IMR-90 (cell line): Measurements from ENCODE around the gene CDH2. TPM values are rescaled to one million over a fixed set of nuclear protein-coding genes. Genes with fewer than 3 reads are reported as not detected.
A peak's percentile ranks its signal among the peaks of the same experiment; 100 is the strongest.

Experiments used
- ATAC-seq: fragments of 200-7000 bp; cut with Tn5 transposase; 2 replicates; pipeline ENCODE4 v1.9.1; 2020; ENCODE audit warnings: low read depth, mild to moderate bottlenecking, moderate library complexity
- BruUV-seq: library from RNA; stranded (reverse); fragments of 400-500 nt; replicated peaks from 2 replicates; lab custom pipeline; 2021; lab: Mats Ljungman, UMichigan
- CTCF ChIA-PET: fragments of 300-600 bp; formaldehyde crosslinking; extraction: SDS; loops from one replicate; lab custom pipeline; 2021; ENCODE audit warnings: antibody characterized with exemption; lab: Yijun Ruan, JAX
- POLR2A ChIA-PET: fragments of 300-600 bp; sonication (Branson Sonifier 250); formaldehyde crosslinking; loops from one replicate; lab custom pipeline; 2022; ENCODE audit warnings: antibody characterized with exemption; ENCODE audit not compliant: unreplicated experiment; lab: Charles Lee
- DNase-seq: peaks from one replicate; pipeline ENCODE4 v3.0.0; 2013
- H2AFZ ChIP-seq: replicated peaks from 2 replicates; pipeline ENCODE3; 2013; ENCODE audit warnings: low read length, mild to moderate bottlenecking; ENCODE audit not compliant: poor library complexity
- H2AK5ac ChIP-seq: 2 replicates; pipeline ENCODE4 v1.6.1; 2013; ENCODE audit warnings: low read depth, low read length, inconsistent platforms
- H2AK9ac ChIP-seq: replicated peaks from 2 replicates; pipeline ENCODE3; 2013; ENCODE audit warnings: mild to moderate bottlenecking, low read depth, low read length, moderate library complexity; ENCODE audit not compliant: poor library complexity
- H2BK120ac ChIP-seq: 2 replicates; pipeline ENCODE4 v1.6.1; 2013; ENCODE audit warnings: low read depth, low read length, inconsistent platforms
- H2BK15ac ChIP-seq: 3 replicates; pipeline ENCODE4 v1.6.1; 2013; ENCODE audit warnings: low read depth, low read length, inconsistent platforms
- H2BK20ac ChIP-seq: 2 replicates; pipeline ENCODE4 v1.6.1; 2013; ENCODE audit warnings: low read depth, mild to moderate bottlenecking, inconsistent platforms, low read length, moderate library complexity
- H2BK5ac ChIP-seq: 2 replicates; pipeline ENCODE4 v1.6.1; 2013; ENCODE audit warnings: mild to moderate bottlenecking, low read depth, low read length, inconsistent platforms; ENCODE audit not compliant: poor library complexity, severe bottlenecking
- H3K14ac ChIP-seq: replicated peaks from 2 replicates; pipeline ENCODE4 v1.6.1; 2013; ENCODE audit warnings: low read depth, low read length, inconsistent platforms
- H3K18ac ChIP-seq: 2 replicates; pipeline ENCODE4 v1.6.1; 2013; ENCODE audit warnings: low read depth, low read length, control low read depth
- H3K23ac ChIP-seq: 2 replicates; pipeline ENCODE4 v1.6.1; 2013; ENCODE audit warnings: low read depth, low read length, inconsistent platforms
- H3K27ac ChIP-seq: 2 replicates; pipeline ENCODE4 v1.5.1; 2013; ENCODE audit warnings: mild to moderate bottlenecking, control low read depth, low read length; ENCODE audit not compliant: insufficient read depth
- H3K27me3 ChIP-seq: 2 replicates; pipeline ENCODE4 v1.6.1; 2013; ENCODE audit warnings: low read length; ENCODE audit not compliant: control insufficient read depth, insufficient read depth
- H3K36me3 ChIP-seq: 2 replicates; pipeline ENCODE4 v1.6.1; 2013; ENCODE audit warnings: low read length, mixed read lengths; ENCODE audit not compliant: control insufficient read depth, insufficient read depth
- H3K4ac ChIP-seq: 2 replicates; pipeline ENCODE4 v1.6.1; 2013; ENCODE audit warnings: low read depth, low read length, inconsistent platforms
- H3K4me1 ChIP-seq: 2 replicates; pipeline ENCODE4 v1.6.1; 2013; ENCODE audit warnings: low read length, mixed read lengths; ENCODE audit not compliant: control insufficient read depth, insufficient read depth
- H3K4me2 ChIP-seq: 2 replicates; pipeline ENCODE4 v1.6.1; 2013; ENCODE audit warnings: low read depth, mild to moderate bottlenecking, control low read depth, low read length, moderate library complexity
- H3K4me3 ChIP-seq: 2 replicates; pipeline ENCODE4 v1.5.1; 2013; ENCODE audit warnings: low read depth, mild to moderate bottlenecking, control low read depth, low read length, moderate library complexity; ENCODE audit not compliant: insufficient read depth
- H3K56ac ChIP-seq: 2 replicates; pipeline ENCODE4 v1.6.1; 2013; ENCODE audit warnings: low read length, inconsistent platforms; ENCODE audit not compliant: insufficient read depth; ENCODE audit errors: extremely low read depth
- H3K79me1 ChIP-seq, 2 experiments: 2 replicates each; pipeline ENCODE4 v1.6.1; 2013; ENCODE audit warnings: low read length in 2 of 2, inconsistent platforms in 1 of 2, low read depth in 1 of 2
- H3K9ac ChIP-seq: 2 replicates; pipeline ENCODE4 v1.6.1; 2013; ENCODE audit warnings: low read depth, low read length, control low read depth
- H3K9me1 ChIP-seq: 2 replicates; pipeline ENCODE4 v1.6.1; 2013; ENCODE audit warnings: low read length, inconsistent platforms; ENCODE audit not compliant: insufficient read depth
- H3K9me3 ChIP-seq: 2 replicates; pipeline ENCODE4 v1.6.1; 2013; ENCODE audit warnings: low read length; ENCODE audit not compliant: control insufficient read depth, insufficient read depth
- H4K20me1 ChIP-seq: 2 replicates; pipeline ENCODE4 v1.6.1; 2013; ENCODE audit warnings: low read length, inconsistent platforms; ENCODE audit not compliant: insufficient read depth
- H4K5ac ChIP-seq: 2 replicates; pipeline ENCODE4 v1.6.1; 2013; ENCODE audit warnings: mild to moderate bottlenecking, low read depth, low read length, control low read depth
- H4K8ac ChIP-seq, 2 experiments: 2 replicates each; pipeline ENCODE4 v1.6.1; 2013; ENCODE audit warnings: low read depth in 2 of 2, low read length in 2 of 2, control low read depth in 1 of 2, inconsistent platforms in 1 of 2
- H4K91ac ChIP-seq: 2 replicates; pipeline ENCODE4 v1.6.1; 2013; ENCODE audit warnings: low read depth, low read length, inconsistent platforms; ENCODE audit not compliant: insufficient read depth
- CEBPB ChIP-seq: IDR thresholded peaks from 2 replicates; pipeline ENCODE4 v1.6.1; 2012; ENCODE audit warnings: low read depth, low read length, improper control_type of control experiment
- CHD1 ChIP-seq: IDR thresholded peaks from 2 replicates; pipeline ENCODE4 v1.6.1; 2012; ENCODE audit warnings: low read depth, low read length, improper control_type of control experiment
- ELK1 ChIP-seq: fragments of 150-350 bp; IDR thresholded peaks from 2 replicates; pipeline ENCODE4 v1.6.1; 2016; ENCODE audit warnings: low read depth, mild to moderate bottlenecking, low read length, moderate library complexity, borderline replicate concordance
- MAFK ChIP-seq: IDR thresholded peaks from 2 replicates; pipeline ENCODE4 v1.6.1; 2012; ENCODE audit warnings: low read depth, low read length, improper control_type of control experiment
- MAZ ChIP-seq: IDR thresholded peaks from 2 replicates; pipeline ENCODE4 v1.6.1; 2012; ENCODE audit warnings: low read depth, mild to moderate bottlenecking, low read length, improper control_type of control experiment, moderate library complexity, borderline replicate concordance
- MXI1 ChIP-seq: IDR thresholded peaks from 2 replicates; pipeline ENCODE4 v1.6.1; 2012; ENCODE audit warnings: low read depth, mild to moderate bottlenecking, low read length, moderate library complexity, borderline replicate concordance
- NFE2L2 ChIP-seq: fragments of 150-350 bp; IDR thresholded peaks from 2 replicates; pipeline ENCODE4 v1.6.1; 2016; ENCODE audit warnings: low read depth, mild to moderate bottlenecking, low read length
- POLR2A ChIP-seq: IDR thresholded peaks from 2 replicates; pipeline ENCODE4 v1.6.1; 2012; ENCODE audit warnings: mild to moderate bottlenecking, low read depth, low read length
- RAD21 ChIP-seq: IDR thresholded peaks from 2 replicates; pipeline ENCODE4 v1.6.1; 2012; ENCODE audit warnings: low read length, improper control_type of control experiment
- RCOR1 ChIP-seq: IDR thresholded peaks from 2 replicates; pipeline ENCODE4 v1.6.1; 2012; ENCODE audit warnings: mild to moderate bottlenecking, low read length, improper control_type of control experiment; ENCODE audit not compliant: insufficient replicate concordance
- RFX5 ChIP-seq: IDR thresholded peaks from 2 replicates; pipeline ENCODE4 v1.8.0; 2012; ENCODE audit warnings: low read depth, mild to moderate bottlenecking, low read length, moderate library complexity
- SMC3 ChIP-seq: fragments of 150-350 bp; IDR thresholded peaks from 2 replicates; pipeline ENCODE4 v1.6.1; 2016; ENCODE audit warnings: low read depth, mild to moderate bottlenecking, antibody characterized with exemption, low read length, moderate library complexity
- WGBS, 2 experiments: methylation state at CpG; one replicate each; pipeline versions ENCODE4 v1.1.5 to v1.1.7; 2013; ENCODE audit warnings: missing lambda C conversion rate in 2 of 2; ENCODE audit not compliant: insufficient read length in 1 of 2; ENCODE audit errors: extremely low coverage in 2 of 2; 5-methylcytosine and 5-hydroxymethylcytosine counted together
- dilution Hi-C: fragments of 300-500 bp; cut with HindIII; formaldehyde crosslinking; loops from one replicate; pipeline ENCODE4 v1.14.3; 2018; ENCODE audit warnings: low sequenced_read_pairs; ENCODE audit not compliant: unreplicated experiment
- in situ Hi-C: fragments of 300-500 bp; cut with MboI; formaldehyde crosslinking; loops from 3 replicates; pipeline ENCODE4 v1.14.3; 2019; ENCODE audit warnings: low sequenced_read_pairs, inconsistent platforms, mixed read lengths
- intact Hi-C: fragments of 100-400 bp; cut with micrococcal nuclease; formaldehyde crosslinking; loops from 2 replicates; pipeline ENCODE4 v1.10.0; 2022
- polyA plus RNA-seq, 3 experiments: library from polyadenylated mRNA; depleted of rRNA; stranded (reverse); fragments of >200 nt; gene quantifications; 2 replicates each; pipeline ENCODE4 v1.2.3, GENCODE V29; 2012; ENCODE audit warnings: low replicate concordance in 1 of 3
- total RNA-seq: library from RNA; depleted of rRNA; stranded (reverse); fragments of >200 nt; gene quantifications from 2 replicates; pipeline ENCODE4 v1.2.3, GENCODE V29; 2012
- TF ChIP-seq, protein P1 (sequence below): conservative IDR thresholded peaks from 2 replicates; pipeline ENCODE4 v1.5.1; 2012; ENCODE audit warnings: mild to moderate bottlenecking, low read depth, low read length, improper control_type of control experiment

CDH2 gene
- total and polyA plus RNA-seq, 2 of the 4 experiments (the other 2 are of a cell fraction), result 55.6 to 111 TPM

DNA sequence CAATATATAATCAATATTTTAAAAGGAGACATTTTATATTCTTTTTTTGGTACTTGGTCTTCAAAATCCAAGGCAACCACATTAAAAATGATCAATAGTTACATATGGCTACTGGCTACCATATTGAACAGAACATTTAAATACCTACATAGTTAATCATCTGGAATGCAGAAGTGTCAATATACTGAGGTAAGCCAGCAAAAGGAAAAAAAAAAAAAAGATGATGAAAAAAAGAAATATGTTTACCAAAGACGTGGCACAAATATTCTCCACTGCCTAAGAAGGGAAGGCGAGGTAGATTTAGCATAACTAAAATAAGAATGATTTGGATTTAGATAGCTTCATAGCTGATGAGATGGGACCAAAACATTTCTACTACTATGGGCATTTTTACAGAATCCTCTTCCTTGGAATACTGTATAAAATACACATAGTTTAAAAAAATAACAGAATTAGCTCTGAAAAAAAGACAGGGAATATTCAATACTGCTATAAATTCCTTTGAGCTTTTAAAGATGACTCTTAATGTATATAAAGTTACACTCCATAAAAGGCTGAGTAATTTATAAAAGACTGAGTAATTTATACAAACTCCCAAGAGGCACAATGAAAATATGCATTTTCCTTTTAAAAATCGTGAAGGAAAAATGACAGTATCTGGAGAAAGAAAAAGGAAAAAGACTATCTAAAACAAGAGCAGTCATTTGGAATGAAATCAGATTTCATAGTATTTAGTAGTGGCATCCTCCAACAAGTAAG is 63.5 kb downstream of the CDH2 start (continued):
- TF ChIP-seq RAD21, result no peak
- TF ChIP-seq MAZ, result no peak

DNA sequence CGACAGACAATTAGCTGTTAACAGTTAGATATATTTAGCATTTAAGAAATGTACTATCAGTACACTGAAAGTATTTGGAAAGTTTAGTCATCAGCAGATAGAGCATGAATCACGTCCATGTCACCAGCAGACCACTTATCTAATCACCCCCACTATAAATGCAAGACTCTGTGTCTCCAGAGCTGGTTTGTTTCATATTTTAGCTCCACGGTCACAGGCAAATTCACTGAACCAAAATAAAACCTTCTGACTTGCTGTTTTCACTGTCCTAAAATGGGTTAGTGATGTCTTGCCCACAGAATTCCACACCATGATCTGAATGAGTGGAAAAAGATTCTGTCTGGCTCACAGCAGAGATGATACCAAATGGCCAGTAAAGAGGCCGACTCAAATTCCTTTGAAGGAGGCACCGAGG is 64.9 kb downstream of the CDH2 start:
- in situ Hi-C loops, result no loop called here
- Histone ChIP-seq H2AFZ (no peak overlapping the region), H3K56ac (peak overlapping the region; percentile 78), H2BK120ac (peak overlapping the region; percentile 93), H4K5ac (peak overlapping the region; percentile 85; the same call in 1 of the 2 replicates), H2AK9ac (peak overlapping the region; percentile 2), H3K14ac (peak overlapping the region; percentile 58; the same call in 1 of the 2 replicates), H3K27ac (peak overlapping the region; percentile 85), H4K91ac (peak overlapping the region; percentile 83), H2BK20ac (peak overlapping the region; percentile 84), H4K20me1 (no peaks in the 10 kb centered on the region), H3K79me1 (peaks cover 13 to 40% of the 10 kb centered on the region in 2 experiments), H3K9me3 (no peaks in the 10 kb centered on the region), H4K8ac (peak overlapping the region; percentile 21 to 79), H3K9me1 (peaks cover 14% of the 10 kb centered on the region), H2BK5ac (peak overlapping the region; percentile 93), H3K18ac (peak overlapping the region; percentile 88; the same call in 1 of the 2 replicates), H3K23ac (peak overlapping the region; percentile 71), H3K4me1 (peaks cover 19% of the 10 kb centered on the region), H2BK15ac (peak overlapping the region; percentile 52; the same call in 1 of the 3 replicates), H3K4me3 (peak overlapping the region; percentile 47; the same call in 1 of the 2 replicates), H3K4ac (peak overlapping the region; percentile 73), H3K27me3 (no peaks in the 10 kb centered on the region), H3K36me3 (no peaks in the 10 kb centered on the region), H3K4me2 (peak overlapping the region; percentile 97), H2AK5ac (peak overlapping the region; percentile 13; the same call in 1 of the 2 replicates), H3K9ac (peak overlapping the region; percentile 59)
- no CpG with 5 or more reads among the region's 5 CpGs for WGBS, 2 experiments
- no TSS peak for BruUV-seq
- POLR2A ChIA-PET, result no interaction called here
- dilution Hi-C loops, result no loop called here
- CTCF ChIA-PET, result interaction anchor here (0.6 kb wide), 1 partner anchor 411 kb away, joined by 3 read pairs; no protein-coding TSS in a partner anchor
- ATAC-seq, result peak; percentile 63
- intact Hi-C loops, result loop anchor here (2.0 to 5.0 kb wide), 3 partner anchors 45 to 99 kb away; partner anchors contain the start of gene CDH2
- peak; percentile 89 for DNase-seq
- TF ChIP-seq RCOR1, result peak; percentile 47
- no peak for TF ChIP-seq MXI1
- TF ChIP-seq MAFK, result no peak
- TF ChIP-seq MAZ, result no peak
- TF ChIP-seq RFX5, result no peak
- no peak for TF ChIP-seq NFE2L2
- peak; percentile 69 for TF ChIP-seq CEBPB
- no peak; the same call in 1 of the 2 replicates for TF ChIP-seq SMC3
- TF ChIP-seq POLR2A, result peak; percentile 41; the same call in 1 of the 2 replicates
- no peak for TF ChIP-seq CHD1
- TF ChIP-seq, protein P1, sequence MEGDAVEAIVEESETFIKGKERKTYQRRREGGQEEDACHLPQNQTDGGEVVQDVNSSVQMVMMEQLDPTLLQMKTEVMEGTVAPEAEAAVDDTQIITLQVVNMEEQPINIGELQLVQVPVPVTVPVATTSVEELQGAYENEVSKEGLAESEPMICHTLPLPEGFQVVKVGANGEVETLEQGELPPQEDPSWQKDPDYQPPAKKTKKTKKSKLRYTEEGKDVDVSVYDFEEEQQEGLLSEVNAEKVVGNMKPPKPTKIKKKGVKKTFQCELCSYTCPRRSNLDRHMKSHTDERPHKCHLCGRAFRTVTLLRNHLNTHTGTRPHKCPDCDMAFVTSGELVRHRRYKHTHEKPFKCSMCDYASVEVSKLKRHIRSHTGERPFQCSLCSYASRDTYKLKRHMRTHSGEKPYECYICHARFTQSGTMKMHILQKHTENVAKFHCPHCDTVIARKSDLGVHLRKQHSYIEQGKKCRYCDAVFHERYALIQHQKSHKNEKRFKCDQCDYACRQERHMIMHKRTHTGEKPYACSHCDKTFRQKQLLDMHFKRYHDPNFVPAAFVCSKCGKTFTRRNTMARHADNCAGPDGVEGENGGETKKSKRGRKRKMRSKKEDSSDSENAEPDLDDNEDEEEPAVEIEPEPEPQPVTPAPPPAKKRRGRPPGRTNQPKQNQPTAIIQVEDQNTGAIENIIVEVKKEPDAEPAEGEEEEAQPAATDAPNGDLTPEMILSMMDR, result no peak
- no peak for TF ChIP-seq ELK1
